GM19463 (cell line): Measurements from ENCODE around the gene CFAP410.
"Not testable (repeated sequence)": the region's sequence is repeated elsewhere in the genome, so short reads cannot be mapped to it uniquely, and the experiment has no call there.

Experiments used
- ATAC-seq: cut with Tn5 transposase; IDR thresholded peaks from one replicate; pipeline ENCODE4 v1.9.1; 2021; ENCODE audit warnings: mild to moderate bottlenecking, moderate library complexity; ENCODE audit not compliant: unreplicated experiment

The CFAP410 gene

DNA sequence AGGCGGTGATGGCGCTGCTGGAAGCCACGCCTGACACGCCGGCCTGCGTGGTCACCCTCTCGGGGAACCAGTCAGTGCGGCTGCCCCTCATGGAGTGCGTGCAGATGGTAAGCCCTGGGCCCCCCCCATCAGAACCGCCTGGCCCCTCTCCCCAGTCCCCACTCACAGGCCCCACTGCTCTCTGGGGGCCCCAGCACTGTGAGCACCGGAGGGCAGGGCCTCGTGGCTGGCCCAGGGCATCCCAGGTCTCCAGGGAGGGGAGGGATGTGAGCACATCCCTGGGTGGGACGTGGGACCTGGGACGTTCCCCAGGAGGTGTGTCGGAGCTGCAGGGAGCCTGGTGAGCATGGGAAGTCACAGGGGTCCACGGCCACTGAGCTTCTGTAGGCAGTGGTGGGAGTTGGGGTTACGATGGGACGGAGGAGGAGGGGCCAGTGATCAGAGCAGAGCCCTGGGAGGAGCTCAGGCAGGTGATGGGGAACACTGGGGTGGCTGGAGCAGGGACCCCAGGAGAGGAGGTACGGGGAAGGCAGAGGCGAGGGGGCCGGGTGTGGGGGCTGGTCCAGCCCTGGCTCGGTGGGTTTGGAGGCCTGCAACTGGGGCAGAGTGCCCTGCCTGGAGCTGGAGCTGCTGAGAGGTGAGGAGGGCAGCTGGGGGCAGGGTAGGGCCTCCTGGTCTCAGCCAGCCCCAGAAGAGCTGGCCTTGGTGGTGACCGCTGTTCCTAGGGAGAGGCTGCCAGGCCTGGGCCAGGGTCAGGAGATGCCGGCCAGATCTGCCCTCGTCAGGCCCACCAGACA is 20.5 kb downstream of the CFAP410 start:
- ATAC-seq, result no peak

DNA sequence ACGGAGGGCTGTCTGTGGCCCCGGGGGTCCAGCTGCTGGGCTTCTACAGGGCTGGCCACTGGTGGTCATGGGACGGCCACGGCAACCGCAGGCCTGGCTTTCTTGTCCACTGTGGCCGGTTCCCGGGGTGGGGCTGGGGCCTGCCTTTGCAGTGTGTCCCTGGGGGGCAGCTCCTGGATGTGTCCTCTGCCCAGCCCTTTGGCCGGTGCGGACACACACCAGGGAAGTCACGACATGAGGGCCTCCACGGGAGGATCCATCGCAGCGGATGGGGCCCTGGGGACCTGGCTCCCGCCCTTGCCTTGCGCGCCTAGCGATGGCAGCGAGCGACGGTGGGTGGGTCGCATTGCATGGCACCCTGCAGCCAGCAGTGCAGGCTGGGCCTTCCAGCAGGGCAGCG is 21.3 kb downstream of the CFAP410 start:
- ATAC-seq, result no peak

DNA sequence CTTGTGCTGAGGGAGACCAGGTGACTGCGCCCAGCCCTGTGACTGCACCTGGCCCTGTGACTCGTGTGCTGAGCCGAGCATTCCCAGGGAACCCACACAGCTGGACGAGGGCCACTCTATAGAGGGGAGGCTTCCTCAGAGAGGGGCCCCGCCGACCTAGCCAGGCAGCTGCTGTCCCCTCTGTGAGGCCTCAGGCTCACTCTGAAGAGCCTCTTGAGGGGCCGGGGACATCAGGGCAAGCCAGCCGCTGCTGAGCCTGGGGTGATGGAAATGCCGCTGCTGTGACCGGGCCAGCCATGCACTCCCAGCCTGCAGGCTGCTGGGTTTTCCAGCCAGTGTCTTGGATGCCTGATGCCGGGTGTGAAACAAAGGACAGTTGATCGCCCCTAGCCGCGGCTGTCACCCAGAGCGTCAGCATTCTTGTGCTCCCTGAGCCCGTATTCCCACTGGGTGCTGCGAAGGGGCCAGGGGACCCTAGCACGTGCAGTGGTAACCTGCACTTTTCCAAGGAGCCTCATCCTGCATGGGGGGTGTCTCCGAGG is 21.9 kb downstream of the CFAP410 start:
- ATAC-seq, result no peak

DNA sequence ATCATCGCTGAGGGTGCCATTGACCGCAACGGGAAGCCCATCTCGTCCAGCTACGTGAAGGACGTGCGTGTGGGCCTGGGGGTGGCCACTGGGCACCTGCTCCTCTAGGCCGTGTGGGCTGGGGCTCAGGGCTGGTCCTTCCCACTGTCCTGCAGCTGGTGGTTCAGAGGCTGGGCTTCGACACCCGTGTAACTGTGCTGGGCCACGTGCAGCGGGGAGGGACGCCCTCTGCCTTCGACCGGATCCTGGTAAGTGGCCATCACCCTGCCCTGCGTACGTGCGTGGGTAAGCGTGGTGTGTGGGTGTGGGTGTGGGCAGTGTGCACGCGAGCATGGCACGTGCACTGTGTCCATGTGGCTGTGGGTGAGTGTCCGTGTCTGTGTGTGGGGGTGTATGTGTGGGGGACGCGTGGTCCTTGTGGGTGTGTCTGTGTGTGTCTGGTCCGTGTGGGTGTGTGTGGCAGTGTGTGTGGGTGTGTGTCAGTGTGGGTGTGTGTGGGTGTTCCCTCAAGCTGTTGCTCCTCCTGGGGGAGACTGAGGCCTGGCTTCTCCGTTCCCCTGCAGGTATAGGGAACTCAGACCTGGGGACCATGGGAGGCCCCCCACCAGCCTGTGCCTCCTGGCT is 22.8 kb downstream of the CFAP410 start:
- ATAC-seq, result no peak

DNA sequence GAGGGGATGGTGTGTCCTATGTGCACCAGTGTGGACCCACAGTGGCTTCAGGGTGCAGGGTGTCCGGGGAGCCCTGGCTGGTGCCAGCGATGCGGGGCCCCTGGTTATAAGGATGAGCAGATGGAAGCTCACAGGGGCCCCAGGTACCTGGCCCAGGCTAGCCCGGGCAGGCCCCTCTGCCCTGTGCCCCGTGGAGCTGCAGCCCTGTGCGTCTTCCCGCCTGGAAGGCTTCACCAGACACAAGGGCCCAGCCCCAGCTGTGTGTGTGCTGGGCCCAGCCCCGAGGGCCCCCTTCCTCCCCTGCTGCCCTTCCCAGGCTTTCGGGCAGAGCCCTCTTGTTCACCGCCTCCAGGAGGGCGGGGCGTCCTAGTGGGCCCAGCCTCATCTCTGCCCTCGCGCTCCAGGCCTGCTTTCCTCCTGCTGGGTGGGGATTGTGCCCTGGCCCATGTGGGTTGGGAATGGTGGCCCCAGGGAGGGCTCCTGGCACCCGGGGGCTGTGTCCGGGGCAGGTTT is 23.4 kb downstream of the CFAP410 start:
- ATAC-seq, result no peak

DNA sequence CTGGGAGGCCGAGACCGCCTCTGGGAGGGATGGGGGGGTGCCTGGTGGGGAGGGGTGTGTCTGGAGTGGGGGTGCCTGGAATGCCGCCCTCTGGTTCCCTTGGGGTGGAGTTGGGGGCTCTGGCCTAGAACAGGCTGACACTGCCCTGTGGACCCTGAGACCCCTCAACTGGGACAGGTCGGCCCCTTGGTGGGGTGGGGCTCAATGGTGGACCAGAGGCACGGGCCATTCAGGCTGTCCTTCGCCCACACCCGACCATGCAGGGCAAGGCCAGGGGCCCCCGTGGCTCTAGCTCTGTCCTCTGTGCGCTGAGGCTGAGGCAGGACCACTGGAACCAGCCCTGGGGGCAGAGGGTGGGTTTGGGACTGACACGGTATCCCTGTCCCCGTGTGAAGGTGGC is 24.6 kb downstream of the CFAP410 start:
- no peak for ATAC-seq

DNA sequence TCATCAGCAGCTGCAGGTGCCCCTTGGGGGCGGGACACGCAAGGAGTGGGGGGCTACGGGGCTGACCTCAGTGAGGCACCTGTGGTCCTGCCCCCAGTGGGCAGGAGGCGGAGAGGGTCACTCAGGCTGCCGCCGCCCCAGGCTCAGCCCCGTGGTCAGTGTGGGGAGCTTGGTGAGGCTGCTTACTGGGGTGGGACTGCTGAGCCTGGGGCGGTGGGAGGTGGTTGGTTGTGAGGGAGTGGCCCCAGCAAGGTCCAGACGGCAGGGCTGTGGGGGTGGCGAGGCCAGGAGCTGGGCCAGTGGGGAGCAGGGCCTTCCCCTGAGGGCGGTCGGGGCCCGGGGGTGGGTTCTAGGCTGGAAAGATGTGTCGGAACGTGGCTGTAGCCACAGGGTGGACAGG is 25.1 kb downstream of the CFAP410 start:
- no peak for ATAC-seq

DNA sequence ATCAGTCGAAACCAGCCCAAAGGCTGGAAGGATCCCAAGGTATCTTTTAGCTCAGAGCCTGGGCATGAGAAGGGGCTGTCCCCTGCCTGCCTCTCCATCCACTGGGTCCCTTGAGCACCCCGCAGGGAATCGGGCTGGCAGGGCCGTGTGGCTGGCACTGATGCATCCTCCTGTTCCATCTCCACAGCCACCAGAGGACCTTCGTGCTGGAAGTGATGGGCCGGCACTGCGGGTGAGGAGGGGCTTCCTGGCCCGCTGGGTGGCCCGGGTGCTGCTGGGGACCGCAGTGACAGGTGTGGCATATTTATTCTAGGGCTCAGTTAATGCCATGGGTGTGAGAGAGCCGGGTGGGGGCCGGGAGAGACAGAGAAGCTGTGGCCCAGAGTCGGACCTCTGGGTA is 25.7 kb downstream of the CFAP410 start:
- ATAC-seq, result no peak

DNA sequence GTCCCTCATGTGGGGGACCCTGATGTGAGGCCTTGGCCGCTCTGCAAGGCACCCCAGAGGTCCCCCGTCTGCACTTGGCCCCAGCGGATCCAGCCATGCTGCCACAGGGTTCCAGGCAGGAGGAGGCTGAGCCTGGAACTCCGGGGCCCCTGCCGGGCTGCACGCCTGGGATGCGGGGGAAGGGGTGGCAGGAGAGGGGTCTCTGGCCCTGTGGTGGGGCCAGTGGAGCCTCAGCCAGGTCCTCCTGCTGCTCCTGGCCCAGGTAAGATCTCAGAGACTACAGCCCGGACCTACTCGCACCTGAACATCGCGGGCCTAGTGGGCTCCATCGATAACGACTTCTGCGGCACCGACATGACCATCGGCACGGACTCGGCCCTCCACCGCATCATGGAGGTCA is 26.5 kb downstream of the CFAP410 start:
- ATAC-seq, result no peak

DNA sequence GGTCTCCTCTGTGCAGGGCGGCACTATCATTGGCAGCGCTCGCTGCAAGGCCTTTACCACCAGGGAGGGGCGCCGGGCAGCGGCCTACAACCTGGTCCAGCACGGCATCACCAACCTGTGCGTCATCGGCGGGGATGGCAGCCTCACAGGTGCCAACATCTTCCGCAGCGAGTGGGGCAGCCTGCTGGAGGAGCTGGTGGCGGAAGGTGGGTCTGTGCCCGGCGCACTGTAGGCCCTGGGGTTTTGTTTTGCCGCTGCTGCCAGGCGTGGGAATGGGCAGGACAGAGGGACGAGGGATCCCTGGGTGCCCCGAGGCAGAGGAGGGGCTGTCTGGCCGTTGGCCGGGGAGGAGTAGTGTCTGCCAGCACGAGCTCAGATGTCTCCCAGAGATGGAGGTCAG is 27.1 kb downstream of the CFAP410 start:
- ATAC-seq, result no peak

DNA sequence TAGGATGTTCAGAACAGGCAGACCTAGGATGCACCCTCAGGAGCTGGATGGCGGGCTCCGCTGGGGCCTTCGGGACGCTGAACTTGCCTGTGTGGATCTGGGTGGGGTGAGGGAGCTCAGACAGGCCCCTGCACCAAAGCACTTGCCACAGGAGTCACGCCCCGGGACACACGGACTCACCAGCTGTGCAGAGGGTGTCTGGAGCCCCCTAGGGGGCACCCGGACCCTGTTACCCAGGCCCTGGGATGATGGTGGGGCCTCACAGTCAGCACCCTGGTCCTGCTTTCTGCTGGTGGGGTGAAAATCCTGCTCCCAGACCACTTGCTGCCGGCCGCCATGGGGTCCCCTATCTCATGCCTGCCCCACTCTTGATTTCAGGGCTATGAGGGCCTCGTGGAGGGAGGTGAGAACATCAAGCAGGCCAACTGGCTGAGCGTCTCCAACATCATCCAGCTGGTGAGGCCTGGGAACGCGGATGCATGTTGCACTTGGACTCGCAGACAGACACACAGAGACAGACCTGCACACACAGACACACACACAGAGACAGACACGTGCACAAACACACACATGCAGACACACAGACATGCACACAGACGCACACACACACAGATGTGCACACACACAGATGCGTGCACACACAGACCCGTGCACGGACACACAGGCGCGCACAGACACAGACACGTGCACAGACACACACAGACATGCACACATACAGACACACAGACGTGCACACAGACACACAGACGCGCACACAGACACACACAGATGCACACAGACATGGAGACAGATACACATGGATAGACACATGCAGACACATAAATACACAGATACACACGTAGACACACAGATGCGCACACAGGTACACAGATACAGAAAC is 28.3 kb downstream of the CFAP410 start:
- ATAC-seq, result no peak

DNA sequence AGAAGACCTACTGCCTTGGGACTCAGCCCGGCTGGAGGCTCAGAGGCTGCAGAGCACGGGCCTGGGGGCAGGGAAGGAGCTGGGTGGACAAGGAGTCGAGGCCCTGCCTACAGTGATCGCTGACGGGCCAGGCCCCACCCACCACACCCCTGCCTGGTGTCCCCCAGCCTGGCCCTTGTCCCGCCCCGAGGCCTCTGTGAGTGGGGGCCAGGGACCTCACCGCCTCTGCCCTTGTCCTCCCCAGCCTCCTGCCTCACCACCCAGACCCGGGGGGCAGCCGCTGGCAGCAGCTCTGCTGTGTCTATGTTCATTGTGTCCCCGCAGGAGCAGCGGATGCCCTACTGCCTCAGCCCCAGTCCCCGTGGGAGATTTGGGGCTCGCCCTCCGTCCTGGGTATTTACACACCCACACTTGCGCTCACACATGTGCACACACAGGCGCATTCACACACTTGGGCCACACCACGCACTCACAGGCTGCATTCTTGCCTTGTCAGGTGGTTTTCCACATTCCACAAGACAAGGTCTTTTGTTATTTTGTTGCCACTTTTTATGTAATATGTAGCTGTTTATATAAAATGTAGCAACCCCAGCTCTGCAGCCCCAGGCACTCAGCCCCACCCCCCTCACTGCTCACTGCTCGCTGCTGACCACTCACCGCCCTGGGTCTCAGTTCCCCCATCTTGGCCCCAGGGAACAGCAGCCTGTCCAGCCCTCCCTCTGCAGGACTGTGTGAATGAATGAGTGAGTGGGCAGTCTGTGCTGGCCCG is 32.1 kb downstream of the CFAP410 start:
- no peak for ATAC-seq

DNA sequence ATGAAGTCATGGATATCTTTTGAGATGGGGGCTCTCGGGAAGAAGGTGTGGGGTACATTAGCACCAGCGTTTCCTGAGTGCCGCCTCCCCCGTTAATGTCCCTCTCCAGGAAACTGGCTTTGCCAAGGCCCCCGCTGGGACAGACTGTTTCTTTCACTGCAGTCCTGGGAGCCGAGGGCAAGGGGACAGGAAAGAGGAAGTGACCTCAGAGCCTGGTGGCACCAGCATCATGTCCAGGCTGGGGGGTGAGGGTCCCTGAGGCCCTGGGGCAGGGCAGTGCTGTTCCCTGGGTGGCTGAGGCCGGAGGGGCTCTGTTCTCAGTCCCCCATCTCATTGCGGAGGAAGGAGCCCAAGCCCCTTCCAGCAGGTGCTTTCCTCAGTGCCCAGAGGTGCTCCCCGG is 33.5 kb downstream of the CFAP410 start:
- no peak for ATAC-seq

DNA sequence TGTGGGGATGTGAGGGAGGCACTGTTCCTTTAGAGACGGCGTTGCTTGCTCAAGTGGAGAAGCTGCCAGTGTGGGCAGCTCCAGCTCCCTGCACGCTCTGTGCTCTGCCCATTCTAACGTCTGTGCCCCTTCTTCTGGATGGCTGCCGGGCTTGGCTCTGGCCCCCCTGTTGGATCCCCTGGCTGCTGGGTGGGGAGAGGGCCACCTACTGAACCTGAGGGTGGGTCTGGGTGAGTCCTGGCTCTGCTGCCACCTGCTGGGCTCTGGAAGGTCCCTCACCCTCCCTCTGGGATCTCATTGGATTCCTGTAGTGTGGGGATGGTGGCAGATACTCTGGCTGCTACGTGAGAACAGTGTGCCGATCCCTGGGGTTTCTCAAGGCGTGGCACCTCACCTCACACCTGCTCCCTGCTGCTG is 34.3 kb downstream of the CFAP410 start:
- ATAC-seq, result no peak

DNA sequence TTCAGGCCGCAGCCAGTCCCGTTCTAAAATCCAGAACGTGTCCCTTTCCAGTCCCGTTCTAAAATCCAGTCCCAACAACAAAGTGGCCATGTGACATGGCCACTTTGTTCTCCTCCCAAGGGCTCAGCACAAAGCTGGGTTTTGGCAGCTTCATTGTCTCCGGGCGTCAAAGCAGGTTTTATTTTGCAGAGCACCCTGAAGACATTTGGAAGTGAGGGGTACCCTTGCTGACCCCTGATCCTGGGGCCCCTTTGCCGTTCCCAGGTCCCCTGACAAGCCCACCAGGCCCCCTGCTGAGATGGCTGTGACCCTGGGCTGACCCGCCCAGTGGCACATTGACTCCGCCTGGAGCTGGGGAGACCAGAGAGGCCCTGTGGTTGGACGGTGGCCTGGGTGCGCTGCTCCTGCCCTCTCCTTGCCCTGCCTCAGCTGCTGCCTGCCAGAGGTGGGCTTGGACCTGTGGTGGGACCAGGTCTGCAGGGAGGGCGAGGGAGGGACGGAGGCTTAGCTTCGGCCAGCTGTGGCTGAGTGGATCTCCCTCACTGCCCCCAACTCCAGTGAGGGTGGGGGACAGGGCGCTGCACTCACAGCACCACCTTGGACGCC is 35.1 kb downstream of the CFAP410 start:
- ATAC-seq, result no peak

DNA sequence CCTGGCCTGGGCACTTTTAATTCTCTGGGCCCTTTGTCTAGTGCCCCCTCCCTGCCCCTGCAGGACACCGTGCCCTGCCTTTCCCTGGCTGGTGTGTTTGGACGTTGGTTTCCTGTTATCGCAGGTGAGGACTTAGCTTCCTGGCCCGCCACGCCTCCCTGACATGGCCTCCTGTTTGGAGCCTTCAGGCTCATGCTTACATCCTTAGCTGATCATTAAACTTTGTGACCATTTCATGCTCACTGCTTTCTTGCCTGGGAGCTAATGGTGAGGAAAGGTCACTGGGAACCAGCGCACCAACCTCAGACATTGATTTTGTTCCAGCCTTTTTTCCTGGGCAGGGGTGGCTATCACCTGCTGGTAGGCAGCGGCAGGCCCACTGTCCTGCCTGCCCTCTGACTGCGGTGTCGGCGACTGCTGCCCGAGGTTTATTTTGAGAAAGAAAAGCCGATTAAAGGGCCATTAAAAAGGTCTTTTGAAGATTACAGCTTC is 35.7 kb downstream of the CFAP410 start:
- ATAC-seq, result no peak

DNA sequence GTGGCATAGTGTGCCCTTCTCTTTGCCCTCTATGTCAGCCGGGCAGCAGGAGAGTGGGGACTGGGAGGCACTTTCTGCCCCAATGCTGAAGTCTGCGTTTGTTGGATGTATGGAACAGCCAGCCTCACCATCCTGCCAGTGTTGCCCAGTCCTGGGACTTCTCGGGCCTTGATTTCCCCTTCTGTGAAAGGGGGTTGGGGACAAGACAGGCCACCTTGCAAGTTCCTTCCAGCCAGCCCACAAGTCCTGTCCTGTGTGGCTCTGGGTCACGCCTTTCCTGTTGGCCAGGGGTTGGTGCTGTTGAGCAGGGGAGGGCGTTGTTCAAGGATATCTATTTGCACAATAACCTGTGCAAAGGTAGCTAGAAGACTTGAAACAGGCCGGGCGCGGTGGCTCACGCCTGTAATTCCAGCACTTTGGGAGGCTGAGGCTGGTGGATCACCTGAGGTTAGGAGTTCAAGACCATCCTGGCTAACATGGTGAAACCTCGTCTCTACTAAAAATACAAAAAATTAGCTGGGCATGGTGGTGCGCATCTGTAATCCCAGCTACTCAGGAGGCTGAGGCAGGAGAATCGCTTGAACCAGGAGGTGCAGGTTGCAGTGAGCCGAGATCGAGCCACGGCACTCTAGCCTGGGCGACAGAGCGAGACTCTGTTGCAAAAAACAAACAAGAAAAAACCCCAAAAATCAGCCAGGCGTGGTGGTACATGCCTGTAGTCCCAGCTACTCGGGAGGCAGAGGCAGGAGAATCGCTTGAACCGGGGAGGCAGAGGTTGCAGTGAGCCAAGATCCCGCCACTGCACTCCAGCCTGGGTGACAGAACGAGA is 36.4 kb downstream of the CFAP410 start:
- not testable (repeated sequence) for ATAC-seq

DNA sequence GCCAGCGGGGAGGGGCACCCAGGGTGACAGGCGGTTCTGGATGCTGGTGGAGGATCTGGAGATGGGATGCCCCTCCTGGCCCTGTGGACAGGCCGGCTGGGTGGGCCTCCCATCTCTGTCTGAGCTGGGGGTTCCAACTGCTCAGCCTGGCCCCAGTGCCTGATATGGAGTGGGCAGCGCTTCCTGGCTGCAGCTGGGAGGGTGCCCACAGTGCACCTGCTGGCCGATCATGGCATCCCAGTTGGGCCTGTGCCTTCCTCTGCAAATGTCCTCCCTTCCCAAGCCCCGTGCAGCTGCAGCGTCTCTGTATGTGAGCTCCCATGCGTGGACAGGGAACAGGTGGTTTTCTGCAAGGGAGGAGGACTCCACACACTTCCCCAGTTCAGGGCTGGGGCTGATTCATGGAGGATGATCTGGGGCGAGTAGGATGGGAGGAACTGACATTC is 37.2 kb downstream of the CFAP410 start:
- no peak for ATAC-seq

DNA sequence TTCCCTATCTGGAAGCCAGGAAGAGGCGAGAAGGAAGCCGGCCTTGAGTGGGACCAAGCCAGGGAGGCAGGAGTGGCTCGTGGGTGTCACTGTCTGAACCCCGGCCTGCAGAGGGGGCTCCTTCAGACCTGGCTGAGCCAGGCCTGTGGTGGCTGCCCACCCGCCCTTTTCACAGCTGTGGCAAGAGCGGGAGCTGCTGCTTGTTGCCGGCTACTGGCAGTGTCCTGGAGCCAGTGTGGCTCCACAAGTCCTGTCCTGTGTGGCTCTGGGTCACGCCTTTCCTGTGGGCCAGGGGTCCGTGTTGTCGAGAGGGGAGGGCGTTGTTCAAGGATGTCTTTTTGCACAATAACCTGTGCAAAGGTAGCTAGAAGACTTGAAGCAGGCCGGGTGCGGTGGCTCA is 38.0 kb downstream of the CFAP410 start:
- ATAC-seq, result no peak
